Measurements from ENCODE around the gene THOC6. TPM values are rescaled to one million over a fixed set of nuclear protein-coding genes. Genes with fewer than 3 reads are reported as not detected.

THOC6 gene
- total and polyA plus RNA-seq, 2 donors, result 36.8 to 37.6 TPM

- peaks cover 59 to 73% of the 10 kb centered on the region in 2 donors for H3K27me3 ChIP-seq (ENCODE audit: control insufficient read depth in 2 of 2, insufficient read depth in 1 of 2, low read length in 1 of 2)
- peaks cover 16 to 19% of the 10 kb centered on the region in 2 donors for H3K36me3 ChIP-seq (ENCODE audit: control insufficient read depth in 2 of 2, insufficient read depth in 2 of 2, low read length in 1 of 2)
- WGBS, result 86% methylated on average over 33 of the region's 33 CpGs
- no peak overlapping the region for H3K27ac ChIP-seq (ENCODE audit: low read depth in 1 of 2, low read length in 1 of 2)
- H3K4me1 ChIP-seq (ENCODE audit: control insufficient read depth in 2 of 2, insufficient read depth in 2 of 2, low read length in 2 of 2), result peaks cover 13 to 25% of the 10 kb centered on the region in 2 donors
- no peak overlapping the region for H3K4me3 ChIP-seq (ENCODE audit: low read length in 2 of 2)
- peaks cover 0 to 24% of the 10 kb centered on the region in 2 donors for H3K9me3 ChIP-seq (ENCODE audit: control insufficient read depth in 2 of 2, insufficient read depth in 1 of 2, low read length in 1 of 2)
- no peak for DNase-seq (ENCODE audit: low read depth in 6 of 9, low spot score in 9 of 9)
Observed at GRCh38 chr16:3030222-3031212, 6.7 kb downstream of the THOC6 start.

- H3K4me3 ChIP-seq (ENCODE audit: low read length in 2 of 2), result no peak overlapping the region
- H3K27ac ChIP-seq (ENCODE audit: low read depth in 1 of 2, low read length in 1 of 2), result no peak overlapping the region
- DNase-seq (ENCODE audit: low read depth in 6 of 9, low spot score in 9 of 9), result no peak
- peaks cover 79 to 94% of the 10 kb centered on the region in 2 donors for H3K27me3 ChIP-seq (ENCODE audit: control insufficient read depth in 2 of 2, insufficient read depth in 1 of 2, low read length in 1 of 2)
- peaks cover 13 to 25% of the 10 kb centered on the region in 2 donors for H3K4me1 ChIP-seq (ENCODE audit: control insufficient read depth in 2 of 2, insufficient read depth in 2 of 2, low read length in 2 of 2)
- WGBS, result 52% methylated on average over 7 of the region's 7 CpGs
- H3K9me3 ChIP-seq (ENCODE audit: control insufficient read depth in 2 of 2, insufficient read depth in 1 of 2, low read length in 1 of 2), result peaks cover 0 to 11% of the 10 kb centered on the region in 2 donors
- H3K36me3 ChIP-seq (ENCODE audit: control insufficient read depth in 2 of 2, insufficient read depth in 2 of 2, low read length in 1 of 2), result peaks cover 0 to under 1% of the 10 kb centered on the region in 2 donors
Observed at GRCh38 chr16:3032624-3033023, 8.8 kb downstream of the THOC6 start.

- Histone ChIP-seq H3K9me3 (ENCODE audit: control insufficient read depth in 2 of 2, insufficient read depth in 1 of 2, low read length in 1 of 2) (no peaks in the 10 kb centered on the region), H3K27me3 (ENCODE audit: control insufficient read depth in 2 of 2, insufficient read depth in 1 of 2, low read length in 1 of 2) (peaks cover 76 to 99% of the 10 kb centered on the region in 2 donors), H3K4me1 (ENCODE audit: control insufficient read depth in 2 of 2, insufficient read depth in 2 of 2, low read length in 2 of 2) (peaks cover 0 to 2% of the 10 kb centered on the region in 2 donors), H3K27ac (ENCODE audit: low read depth in 1 of 2, low read length in 1 of 2) (no peak overlapping the region), H3K36me3 (ENCODE audit: control insufficient read depth in 2 of 2, insufficient read depth in 2 of 2, low read length in 1 of 2) (no peaks in the 10 kb centered on the region), H3K4me3 (ENCODE audit: low read length in 2 of 2) (no peak overlapping the region)
- WGBS, result 31% methylated on average over 19 of the region's 19 CpGs
- DNase-seq (ENCODE audit: low read depth in 6 of 9, low spot score in 9 of 9), result no peak
Observed at GRCh38 chr16:3035289-3035971, 11.6 kb downstream of the THOC6 start.

- peaks cover 0 to 2% of the 10 kb centered on the region in 2 donors for H3K4me1 ChIP-seq (ENCODE audit: control insufficient read depth in 2 of 2, insufficient read depth in 2 of 2, low read length in 2 of 2)
- H3K27me3 ChIP-seq (ENCODE audit: control insufficient read depth in 2 of 2, insufficient read depth in 1 of 2, low read length in 1 of 2), result peaks cover 69 to 96% of the 10 kb centered on the region in 2 donors
Observed at GRCh38 chr16:3035972-3036725, 12.3 kb downstream of the THOC6 start.

GRCh38 chr16:3036726-3037315, 13.0 kb downstream of the THOC6 start, which contains the start of gene BICDL2:
TSS of gene BICDL2 (minus strand) at chr16:3036944. CDS start at chr16:3035496, 1,448 bp downstream.
- WGBS, result 10% methylated on average over 44 of the region's 44 CpGs
- Histone ChIP-seq H3K27ac (ENCODE audit: low read depth in 1 of 2, low read length in 1 of 2) (no peak within 1 kb of the TSS), H3K9me3 (ENCODE audit: control insufficient read depth in 2 of 2, insufficient read depth in 1 of 2, low read length in 1 of 2) (no peaks in the 10 kb centered on the region), H3K4me3 (ENCODE audit: low read length in 2 of 2) (no peak within 1 kb of the TSS), H3K4me1 (ENCODE audit: control insufficient read depth in 2 of 2, insufficient read depth in 2 of 2, low read length in 2 of 2) (peaks cover 0 to 2% of the 10 kb centered on the region in 2 donors), H3K36me3 (ENCODE audit: control insufficient read depth in 2 of 2, insufficient read depth in 2 of 2, low read length in 1 of 2) (no peaks in the 10 kb centered on the region), H3K27me3 (ENCODE audit: control insufficient read depth in 2 of 2, insufficient read depth in 1 of 2, low read length in 1 of 2) (peaks cover 68 to 97% of the 10 kb centered on the region in 2 donors)
- DNase-seq (ENCODE audit: low read depth in 6 of 9, low spot score in 9 of 9), result no peak

More at GRCh38 chr16:3035972-3036725, 12.3 kb downstream of the THOC6 start:
- Histone ChIP-seq H3K9me3 (ENCODE audit: control insufficient read depth in 2 of 2, insufficient read depth in 1 of 2, low read length in 1 of 2) (no peaks in the 10 kb centered on the region), H3K27ac (ENCODE audit: low read depth in 1 of 2, low read length in 1 of 2) (no peak overlapping the region), H3K4me3 (ENCODE audit: low read length in 2 of 2) (no peak overlapping the region), H3K36me3 (ENCODE audit: control insufficient read depth in 2 of 2, insufficient read depth in 2 of 2, low read length in 1 of 2) (no peaks in the 10 kb centered on the region)
- WGBS, result 4% methylated on average over 40 of the region's 40 CpGs
- DNase-seq (ENCODE audit: low read depth in 6 of 9, low spot score in 9 of 9), result no peak

GRCh38 chr16:3038256-3038655, 14.4 kb downstream of the THOC6 start:
- no peak overlapping the region for H3K4me3 ChIP-seq (ENCODE audit: low read length in 2 of 2)
- no peak for DNase-seq (ENCODE audit: low read depth in 6 of 9, low spot score in 9 of 9)
- 50% methylated on average over 11 of the region's 11 CpGs for WGBS
- H3K4me1 ChIP-seq (ENCODE audit: control insufficient read depth in 2 of 2, insufficient read depth in 2 of 2, low read length in 2 of 2), result peaks cover 0 to 2% of the 10 kb centered on the region in 2 donors
- H3K9me3 ChIP-seq (ENCODE audit: control insufficient read depth in 2 of 2, insufficient read depth in 1 of 2, low read length in 1 of 2), result no peaks in the 10 kb centered on the region
- no peak overlapping the region for H3K27ac ChIP-seq (ENCODE audit: low read depth in 1 of 2, low read length in 1 of 2)
- H3K36me3 ChIP-seq (ENCODE audit: control insufficient read depth in 2 of 2, insufficient read depth in 2 of 2, low read length in 1 of 2), result no peaks in the 10 kb centered on the region
- peaks cover 65 to 97% of the 10 kb centered on the region in 2 donors for H3K27me3 ChIP-seq (ENCODE audit: control insufficient read depth in 2 of 2, insufficient read depth in 1 of 2, low read length in 1 of 2)

GRCh38 chr16:3038896-3039295, 15.1 kb downstream of the THOC6 start:
- peaks cover 65 to 97% of the 10 kb centered on the region in 2 donors for H3K27me3 ChIP-seq (ENCODE audit: control insufficient read depth in 2 of 2, insufficient read depth in 1 of 2, low read length in 1 of 2)
- no peak overlapping the region for H3K27ac ChIP-seq (ENCODE audit: low read depth in 1 of 2, low read length in 1 of 2)
- no peak for DNase-seq (ENCODE audit: low read depth in 6 of 9, low spot score in 9 of 9)
- no peaks in the 10 kb centered on the region for H3K9me3 ChIP-seq (ENCODE audit: control insufficient read depth in 2 of 2, insufficient read depth in 1 of 2, low read length in 1 of 2)
- H3K4me1 ChIP-seq (ENCODE audit: control insufficient read depth in 2 of 2, insufficient read depth in 2 of 2, low read length in 2 of 2), result peaks cover 0 to 2% of the 10 kb centered on the region in 2 donors
- no peaks in the 10 kb centered on the region for H3K36me3 ChIP-seq (ENCODE audit: control insufficient read depth in 2 of 2, insufficient read depth in 2 of 2, low read length in 1 of 2)
- 87% methylated on average over 5 of the region's 5 CpGs for WGBS
- no peak overlapping the region for H3K4me3 ChIP-seq (ENCODE audit: low read length in 2 of 2)

GRCh38 chr16:3042376-3042775, 18.5 kb downstream of the THOC6 start:
- DNase-seq (ENCODE audit: low read depth in 6 of 9, low spot score in 9 of 9), result no peak
- WGBS, result 95% methylated on average over 3 of the region's 3 CpGs
- H3K36me3 ChIP-seq (ENCODE audit: control insufficient read depth in 2 of 2, insufficient read depth in 2 of 2, low read length in 1 of 2), result no peaks in the 10 kb centered on the region
- no peak overlapping the region for H3K4me3 ChIP-seq (ENCODE audit: low read length in 2 of 2)
- peaks cover 69 to 97% of the 10 kb centered on the region in 2 donors for H3K27me3 ChIP-seq (ENCODE audit: control insufficient read depth in 2 of 2, insufficient read depth in 1 of 2, low read length in 1 of 2)
- peaks cover 0 to 13% of the 10 kb centered on the region in 2 donors for H3K9me3 ChIP-seq (ENCODE audit: control insufficient read depth in 2 of 2, insufficient read depth in 1 of 2, low read length in 1 of 2)
- peaks cover 3 to 14% of the 10 kb centered on the region in 2 donors for H3K4me1 ChIP-seq (ENCODE audit: control insufficient read depth in 2 of 2, insufficient read depth in 2 of 2, low read length in 2 of 2)
- H3K27ac ChIP-seq (ENCODE audit: low read depth in 1 of 2, low read length in 1 of 2), result no peak overlapping the region
